ENCODE results near the gene ZNF366.

ZNF366 gene

GRCh38 chr5:72472666-72473422 is 34.4 kb downstream of the ZNF366 start:
- Mint-ChIP-seq H3K4me1 (no peaks in the 10 kb centered on the region), H3K36me3 (no peaks in the 10 kb centered on the region), H3K27ac (no peak overlapping the region), H3K4me3 (no peak overlapping the region), H3K9me3 (no peaks in the 10 kb centered on the region), H3K27me3 (peaks cover 23% of the 10 kb centered on the region)
- CTCF ChIA-PET = no interaction called here
- no peak for DNase-seq

- Mint-ChIP-seq H3K9me3 (no peaks in the 10 kb centered on the region), H3K36me3 (no peaks in the 10 kb centered on the region), H3K4me3 (no peak overlapping the region), H3K27ac (no peak overlapping the region), H3K27me3 (peaks cover 27% of the 10 kb centered on the region), H3K4me1 (no peaks in the 10 kb centered on the region)
- CTCF ChIA-PET = no interaction called here
- DNase-seq = no peak
Measured at GRCh38 chr5:72472031-72472430, 35.2 kb downstream of the ZNF366 start.

GRCh38 chr5:72470826-72471225 is 36.4 kb downstream of the ZNF366 start:
- CTCF ChIA-PET = no interaction called here
- H3K4me3 Mint-ChIP-seq = no peak overlapping the region
- H3K4me1 Mint-ChIP-seq = no peaks in the 10 kb centered on the region
- peaks cover 22% of the 10 kb centered on the region for H3K27me3 Mint-ChIP-seq
- no peak overlapping the region for H3K27ac Mint-ChIP-seq
- H3K9me3 Mint-ChIP-seq = no peaks in the 10 kb centered on the region
- DNase-seq = no peak
- no peaks in the 10 kb centered on the region for H3K36me3 Mint-ChIP-seq

- CTCF ChIA-PET = no interaction called here
- Mint-ChIP-seq H3K4me1 (no peaks in the 10 kb centered on the region), H3K36me3 (no peaks in the 10 kb centered on the region)
Measured at GRCh38 chr5:72468606-72469005, 38.6 kb downstream of the ZNF366 start.

GRCh38 chr5:72468024-72468423 is 39.2 kb downstream of the ZNF366 start:
- no peak for DNase-seq
- Mint-ChIP-seq H3K4me1 (no peaks in the 10 kb centered on the region), H3K27me3 (peaks cover 19% of the 10 kb centered on the region), H3K27ac (no peak overlapping the region), H3K36me3 (no peaks in the 10 kb centered on the region), H3K4me3 (no peak overlapping the region), H3K9me3 (no peaks in the 10 kb centered on the region)
- CTCF ChIA-PET = no interaction called here

More at GRCh38 chr5:72468606-72469005, 38.6 kb downstream of the ZNF366 start:
- Mint-ChIP-seq H3K27me3 (peaks cover 19% of the 10 kb centered on the region), H3K27ac (no peak overlapping the region), H3K9me3 (no peaks in the 10 kb centered on the region), H3K4me3 (no peak overlapping the region)
- DNase-seq = no peak

GRCh38 chr5:72467461-72467860 is 39.7 kb downstream of the ZNF366 start:
- CTCF ChIA-PET = no interaction called here
- no peak for DNase-seq
- no peaks in the 10 kb centered on the region for H3K36me3 Mint-ChIP-seq
- no peak overlapping the region for H3K4me3 Mint-ChIP-seq
- no peaks in the 10 kb centered on the region for H3K4me1 Mint-ChIP-seq
- peaks cover 14% of the 10 kb centered on the region for H3K27me3 Mint-ChIP-seq
- H3K9me3 Mint-ChIP-seq = no peaks in the 10 kb centered on the region
- no peak overlapping the region for H3K27ac Mint-ChIP-seq

GRCh38 chr5:72465601-72466563 is 41.3 kb downstream of the ZNF366 start:
- no peak overlapping the region for H3K4me3 Mint-ChIP-seq
- no peak overlapping the region for H3K27ac Mint-ChIP-seq
- no peak for DNase-seq
- H3K9me3 Mint-ChIP-seq = no peaks in the 10 kb centered on the region
- H3K4me1 Mint-ChIP-seq = no peaks in the 10 kb centered on the region
- CTCF ChIA-PET = no interaction called here
- H3K36me3 Mint-ChIP-seq = no peaks in the 10 kb centered on the region
- peaks cover 14% of the 10 kb centered on the region for H3K27me3 Mint-ChIP-seq

GRCh38 chr5:72465066-72465465 is 42.1 kb downstream of the ZNF366 start:
- Mint-ChIP-seq H3K9me3 (no peaks in the 10 kb centered on the region), H3K27ac (no peak overlapping the region), H3K27me3 (peaks cover 11% of the 10 kb centered on the region), H3K36me3 (no peaks in the 10 kb centered on the region), H3K4me1 (no peaks in the 10 kb centered on the region), H3K4me3 (no peak overlapping the region)
- no peak for DNase-seq
- CTCF ChIA-PET = no interaction called here

- Mint-ChIP-seq H3K27me3 (peaks cover 10% of the 10 kb centered on the region), H3K36me3 (no peaks in the 10 kb centered on the region), H3K9me3 (no peaks in the 10 kb centered on the region), H3K4me3 (no peak overlapping the region), H3K4me1 (no peaks in the 10 kb centered on the region), H3K27ac (no peak overlapping the region)
- DNase-seq = no peak
- CTCF ChIA-PET = interaction anchor here (0.6 kb wide), 1 partner anchor 148 kb away, joined by 3 read pairs; no protein-coding TSS in a partner anchor
Measured at GRCh38 chr5:72464071-72464470, 43.1 kb downstream of the ZNF366 start.

GRCh38 chr5:72463449-72464052 is 43.7 kb downstream of the ZNF366 start:
- H3K9me3 Mint-ChIP-seq = no peaks in the 10 kb centered on the region
- H3K27me3 Mint-ChIP-seq = peaks cover 10% of the 10 kb centered on the region
- no peaks in the 10 kb centered on the region for H3K36me3 Mint-ChIP-seq
- no peak overlapping the region for H3K27ac Mint-ChIP-seq
- no peaks in the 10 kb centered on the region for H3K4me1 Mint-ChIP-seq
- H3K4me3 Mint-ChIP-seq = no peak overlapping the region
- CTCF ChIA-PET = interaction anchor here (0.6 kb wide), 1 partner anchor 149 kb away, joined by 3 read pairs; no protein-coding TSS in a partner anchor
- no peak for DNase-seq

GRCh38 chr5:72460413-72460812 is 46.8 kb downstream of the ZNF366 start:
- Mint-ChIP-seq H3K4me3 (no peak overlapping the region), H3K27ac (no peak overlapping the region), H3K27me3 (peaks cover 13% of the 10 kb centered on the region), H3K36me3 (no peaks in the 10 kb centered on the region), H3K9me3 (no peaks in the 10 kb centered on the region), H3K4me1 (no peaks in the 10 kb centered on the region)
- CTCF ChIA-PET = no interaction called here
- DNase-seq = no peak

- Mint-ChIP-seq H3K4me1 (no peaks in the 10 kb centered on the region), H3K36me3 (no peaks in the 10 kb centered on the region), H3K27me3 (peaks cover 10% of the 10 kb centered on the region), H3K27ac (no peak overlapping the region), H3K4me3 (no peak overlapping the region), H3K9me3 (no peaks in the 10 kb centered on the region)
- CTCF ChIA-PET = no interaction called here
- DNase-seq = no peak
Measured at GRCh38 chr5:72459913-72460312, 47.3 kb downstream of the ZNF366 start.

GRCh38 chr5:72459089-72459661 is 48.0 kb downstream of the ZNF366 start:
- no peaks in the 10 kb centered on the region for H3K9me3 Mint-ChIP-seq
- H3K4me1 Mint-ChIP-seq = no peaks in the 10 kb centered on the region
- peaks cover 7% of the 10 kb centered on the region for H3K27me3 Mint-ChIP-seq
- H3K4me3 Mint-ChIP-seq = no peak overlapping the region
- DNase-seq = no peak
- CTCF ChIA-PET = no interaction called here
- H3K27ac Mint-ChIP-seq = no peak overlapping the region
- no peaks in the 10 kb centered on the region for H3K36me3 Mint-ChIP-seq

GRCh38 chr5:72458407-72458806 is 48.8 kb downstream of the ZNF366 start:
- peaks cover 7% of the 10 kb centered on the region for H3K27me3 Mint-ChIP-seq
- H3K27ac Mint-ChIP-seq = no peak overlapping the region
- CTCF ChIA-PET = no interaction called here
- H3K9me3 Mint-ChIP-seq = no peaks in the 10 kb centered on the region
- no peaks in the 10 kb centered on the region for H3K4me1 Mint-ChIP-seq
- DNase-seq = no peak
- H3K4me3 Mint-ChIP-seq = no peak overlapping the region
- H3K36me3 Mint-ChIP-seq = no peaks in the 10 kb centered on the region
